Measurements from ENCODE around the gene KCNAB2.

Gene KCNAB2

DNA sequence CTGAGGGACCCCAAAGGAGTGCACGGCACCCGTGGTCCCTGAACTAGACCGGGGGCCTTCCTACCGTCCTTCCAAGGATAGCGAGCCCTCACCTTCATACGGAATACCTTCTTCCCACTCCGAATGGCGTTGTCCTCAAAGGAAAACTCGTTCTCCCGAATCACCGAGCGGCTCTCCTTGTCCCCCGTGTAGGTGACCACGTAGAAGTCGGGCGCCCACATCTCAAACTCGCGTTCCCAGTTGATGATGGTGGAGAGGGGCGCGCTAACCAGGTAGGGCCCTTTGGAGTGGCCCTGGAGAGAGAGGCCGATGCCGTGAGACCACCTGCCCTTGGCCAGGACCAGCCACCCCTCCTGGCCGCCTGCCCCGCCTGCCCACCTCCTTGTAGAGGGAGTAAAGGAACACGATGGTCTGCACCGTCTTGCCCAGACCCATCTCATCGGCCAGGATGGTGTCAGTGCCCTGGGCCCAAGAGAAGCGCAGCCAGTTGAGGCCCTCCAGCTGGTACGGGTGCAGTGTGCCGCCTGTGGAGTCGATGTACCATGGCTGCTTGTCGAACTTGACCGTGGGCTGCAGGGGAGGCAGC, 96.4 kb downstream of the KCNAB2 start:
- H3K4me2 ChIP-seq (ENCODE audit: low read length): no peak overlapping the region
- H3K4me3 ChIP-seq (ENCODE audit: low read length): no peak overlapping the region
- no peak overlapping the region for H3K27ac ChIP-seq (ENCODE audit: low read depth, low read length)
- H3F3A ChIP-seq (ENCODE audit: control insufficient read depth, insufficient read depth): no peaks in the 10 kb centered on the region
- H3K9me2 ChIP-seq (replicated peaks; ENCODE audit: control insufficient read depth, low read length): no peaks in the 10 kb centered on the region
- no peaks in the 10 kb centered on the region; the same call in 1 of the 2 replicates for H3K27me3 ChIP-seq (ENCODE audit: control insufficient read depth, low read length)
- H4K20me1 ChIP-seq (ENCODE audit: control insufficient read depth, insufficient read depth, low read depth, low read length): 0 out of 2 replicates have a peak, but pooled peaks cover 3% of the 10 kb centered on the region
- H3K9me3 ChIP-seq (ENCODE audit: control insufficient read depth, insufficient read depth, low read length): no peaks in the 10 kb centered on the region
- TF ChIP-seq, protein P1, sequence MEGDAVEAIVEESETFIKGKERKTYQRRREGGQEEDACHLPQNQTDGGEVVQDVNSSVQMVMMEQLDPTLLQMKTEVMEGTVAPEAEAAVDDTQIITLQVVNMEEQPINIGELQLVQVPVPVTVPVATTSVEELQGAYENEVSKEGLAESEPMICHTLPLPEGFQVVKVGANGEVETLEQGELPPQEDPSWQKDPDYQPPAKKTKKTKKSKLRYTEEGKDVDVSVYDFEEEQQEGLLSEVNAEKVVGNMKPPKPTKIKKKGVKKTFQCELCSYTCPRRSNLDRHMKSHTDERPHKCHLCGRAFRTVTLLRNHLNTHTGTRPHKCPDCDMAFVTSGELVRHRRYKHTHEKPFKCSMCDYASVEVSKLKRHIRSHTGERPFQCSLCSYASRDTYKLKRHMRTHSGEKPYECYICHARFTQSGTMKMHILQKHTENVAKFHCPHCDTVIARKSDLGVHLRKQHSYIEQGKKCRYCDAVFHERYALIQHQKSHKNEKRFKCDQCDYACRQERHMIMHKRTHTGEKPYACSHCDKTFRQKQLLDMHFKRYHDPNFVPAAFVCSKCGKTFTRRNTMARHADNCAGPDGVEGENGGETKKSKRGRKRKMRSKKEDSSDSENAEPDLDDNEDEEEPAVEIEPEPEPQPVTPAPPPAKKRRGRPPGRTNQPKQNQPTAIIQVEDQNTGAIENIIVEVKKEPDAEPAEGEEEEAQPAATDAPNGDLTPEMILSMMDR (IDR thresholded peaks at IDR 0.05; ENCODE audit: low read depth, low read length, poor library complexity, severe bottlenecking): no peak
- TF ChIP-seq EZH2phosphoT487 (IDR thresholded peaks at IDR 0.05; ENCODE audit: borderline replicate concordance, low read length): no peak
- no peaks in the 10 kb centered on the region for H3K4me1 ChIP-seq (ENCODE audit: control insufficient read depth, low read length)
- H3K36me3 ChIP-seq (ENCODE audit: control insufficient read depth, low read length): no peaks in the 10 kb centered on the region
- no peaks in the 10 kb centered on the region for H3K79me2 ChIP-seq (ENCODE audit: control insufficient read depth, low read length)

DNA sequence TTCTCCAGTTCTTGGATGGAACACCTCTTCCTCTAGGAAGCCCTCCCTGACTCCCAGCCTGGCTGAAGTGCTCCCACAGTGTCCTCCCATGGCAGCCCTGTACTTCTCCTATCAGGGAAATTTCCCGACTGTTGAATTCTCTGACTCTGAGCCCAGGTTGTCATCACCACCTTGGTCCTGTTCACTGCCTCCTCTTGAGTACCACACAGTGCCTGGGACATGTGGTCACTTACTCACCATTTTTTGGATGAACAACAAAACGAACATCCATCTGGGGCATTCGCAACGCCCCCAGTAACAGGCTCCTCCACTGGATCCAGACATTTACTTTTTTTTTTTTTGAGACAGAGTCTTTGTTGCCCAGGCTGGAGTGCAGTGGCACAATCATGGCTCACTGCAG, 97.0 kb downstream of the KCNAB2 start:
- Histone ChIP-seq H3K9me2 (replicated peaks; ENCODE audit: control insufficient read depth, low read length) (no peaks in the 10 kb centered on the region), H3K4me3 (ENCODE audit: low read length) (no peak overlapping the region), H3K36me3 (ENCODE audit: control insufficient read depth, low read length) (no peaks in the 10 kb centered on the region), H3K79me2 (ENCODE audit: control insufficient read depth, low read length) (no peaks in the 10 kb centered on the region), H3F3A (ENCODE audit: control insufficient read depth, insufficient read depth) (no peaks in the 10 kb centered on the region), H3K4me1 (ENCODE audit: control insufficient read depth, low read length) (no peaks in the 10 kb centered on the region), H3K9me3 (ENCODE audit: control insufficient read depth, insufficient read depth, low read length) (no peaks in the 10 kb centered on the region), H4K20me1 (ENCODE audit: control insufficient read depth, insufficient read depth, low read depth, low read length) (0 out of 2 replicates have a peak, but pooled peaks cover 3% of the 10 kb centered on the region), H3K4me2 (ENCODE audit: low read length) (no peak overlapping the region), H3K27ac (ENCODE audit: low read depth, low read length) (no peak overlapping the region), H3K27me3 (ENCODE audit: control insufficient read depth, low read length) (no peaks in the 10 kb centered on the region; the same call in 1 of the 2 replicates)
- no peak for TF ChIP-seq EZH2phosphoT487 (IDR thresholded peaks at IDR 0.05; ENCODE audit: borderline replicate concordance, low read length)
- TF ChIP-seq, protein P1 (IDR thresholded peaks at IDR 0.05; ENCODE audit: low read depth, low read length, poor library complexity, severe bottlenecking): no peak

DNA sequence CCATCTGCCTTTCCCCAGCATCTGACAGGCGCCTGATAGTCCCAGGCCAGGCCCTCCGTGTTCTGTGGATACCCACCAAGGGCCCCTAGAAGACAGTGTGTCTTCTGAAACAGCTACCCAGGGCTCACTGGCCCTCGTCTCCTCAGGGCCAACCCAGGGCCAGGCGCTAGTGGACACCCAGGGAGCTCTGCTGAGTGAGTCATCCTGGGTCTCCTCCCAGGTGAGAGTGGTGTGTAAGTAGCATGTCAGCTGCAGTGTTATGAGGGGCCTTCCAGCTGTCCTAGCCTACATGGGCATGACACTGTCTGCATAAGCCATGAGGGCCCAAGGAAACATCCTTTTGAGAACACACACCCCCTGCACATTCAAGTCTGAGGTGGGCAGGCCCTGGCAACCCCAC, 97.7 kb downstream of the KCNAB2 start:
- Histone ChIP-seq H3F3A (ENCODE audit: control insufficient read depth, insufficient read depth) (no peaks in the 10 kb centered on the region), H3K9me3 (ENCODE audit: control insufficient read depth, insufficient read depth, low read length) (no peaks in the 10 kb centered on the region), H3K4me3 (ENCODE audit: low read length) (no peak overlapping the region), H4K20me1 (ENCODE audit: control insufficient read depth, insufficient read depth, low read depth, low read length) (0 out of 2 replicates have a peak, but pooled peaks cover 3% of the 10 kb centered on the region), H3K9me2 (replicated peaks; ENCODE audit: control insufficient read depth, low read length) (no peaks in the 10 kb centered on the region), H3K4me2 (ENCODE audit: low read length) (no peak overlapping the region), H3K27me3 (ENCODE audit: control insufficient read depth, low read length) (no peaks in the 10 kb centered on the region; the same call in 1 of the 2 replicates), H3K36me3 (ENCODE audit: control insufficient read depth, low read length) (no peaks in the 10 kb centered on the region), H3K79me2 (ENCODE audit: control insufficient read depth, low read length) (no peaks in the 10 kb centered on the region), H3K27ac (ENCODE audit: low read depth, low read length) (no peak overlapping the region), H3K4me1 (ENCODE audit: control insufficient read depth, low read length) (no peaks in the 10 kb centered on the region)
- TF ChIP-seq, protein P1 (IDR thresholded peaks at IDR 0.05; ENCODE audit: low read depth, low read length, poor library complexity, severe bottlenecking): no peak
- no peak for TF ChIP-seq EZH2phosphoT487 (IDR thresholded peaks at IDR 0.05; ENCODE audit: borderline replicate concordance, low read length)
